GM19467 (cell line): ENCODE data around the gene USP6.
A peak's percentile ranks its signal among the peaks of the same experiment; 100 is the strongest.
"Not testable (repeated sequence)": the region's sequence is repeated elsewhere in the genome, so short reads cannot be mapped to it uniquely, and the experiment has no call there.

Source experiments
- ATAC-seq: cut with Tn5 transposase; IDR thresholded peaks from one replicate; pipeline ENCODE4 v1.9.1; 2021; ENCODE audit warnings: mild to moderate bottlenecking, moderate library complexity; ENCODE audit not compliant: unreplicated experiment

Gene USP6

GRCh38 chr17:5183410-5183793 lies 67.6 kb downstream of the USP6 start:
- ATAC-seq, result no peak

GRCh38 chr17:5184288-5184687 lies 68.5 kb downstream of the USP6 start:
- no peak for ATAC-seq

GRCh38 chr17:5191541-5192417 lies 75.9 kb downstream of the USP6 start, which contains the start of gene ZNF594:
TSS of gene ZNF594 (minus strand) at chr17:5191868. CDS start at chr17:5184256, 7,612 bp downstream.
- ATAC-seq, result peak; percentile 94

GRCh38 chr17:5194346-5194745 lies 78.5 kb downstream of the USP6 start:
- no peak for ATAC-seq

GRCh38 chr17:5198472-5198871 lies 82.6 kb downstream of the USP6 start:
- ATAC-seq, result no peak

GRCh38 chr17:5200360-5200759 lies 84.5 kb downstream of the USP6 start:
- no peak for ATAC-seq

- ATAC-seq, result no peak
These were observed 85.2 kb downstream of the USP6 start for GRCh38 chr17:5201011-5201410.

GRCh38 chr17:5203178-5203907 lies 87.5 kb downstream of the USP6 start:
- ATAC-seq, result no peak

- ATAC-seq, result no peak
These were observed 88.1 kb downstream of the USP6 start for GRCh38 chr17:5203908-5204294.

GRCh38 chr17:5209396-5209795 lies 93.6 kb downstream of the USP6 start:
- ATAC-seq, result no peak

- no peak for ATAC-seq
These were observed 94.3 kb downstream of the USP6 start for GRCh38 chr17:5210091-5210490.

GRCh38 chr17:5210614-5211252 lies 94.9 kb downstream of the USP6 start:
- ATAC-seq, result no peak

- ATAC-seq, result no peak
These were observed 95.6 kb downstream of the USP6 start for GRCh38 chr17:5211458-5211857.

GRCh38 chr17:5217562-5217961 lies 101.7 kb downstream of the USP6 start:
- not testable (repeated sequence) for ATAC-seq

GRCh38 chr17:5219536-5219935 lies 103.7 kb downstream of the USP6 start:
- no peak for ATAC-seq

GRCh38 chr17:5220074-5220473 lies 104.2 kb downstream of the USP6 start:
- ATAC-seq, result no peak

- ATAC-seq, result not testable (repeated sequence)
These were observed 106.1 kb downstream of the USP6 start for GRCh38 chr17:5221912-5222311.
